ENCODE data around the gene HOXC11.

DNA sequence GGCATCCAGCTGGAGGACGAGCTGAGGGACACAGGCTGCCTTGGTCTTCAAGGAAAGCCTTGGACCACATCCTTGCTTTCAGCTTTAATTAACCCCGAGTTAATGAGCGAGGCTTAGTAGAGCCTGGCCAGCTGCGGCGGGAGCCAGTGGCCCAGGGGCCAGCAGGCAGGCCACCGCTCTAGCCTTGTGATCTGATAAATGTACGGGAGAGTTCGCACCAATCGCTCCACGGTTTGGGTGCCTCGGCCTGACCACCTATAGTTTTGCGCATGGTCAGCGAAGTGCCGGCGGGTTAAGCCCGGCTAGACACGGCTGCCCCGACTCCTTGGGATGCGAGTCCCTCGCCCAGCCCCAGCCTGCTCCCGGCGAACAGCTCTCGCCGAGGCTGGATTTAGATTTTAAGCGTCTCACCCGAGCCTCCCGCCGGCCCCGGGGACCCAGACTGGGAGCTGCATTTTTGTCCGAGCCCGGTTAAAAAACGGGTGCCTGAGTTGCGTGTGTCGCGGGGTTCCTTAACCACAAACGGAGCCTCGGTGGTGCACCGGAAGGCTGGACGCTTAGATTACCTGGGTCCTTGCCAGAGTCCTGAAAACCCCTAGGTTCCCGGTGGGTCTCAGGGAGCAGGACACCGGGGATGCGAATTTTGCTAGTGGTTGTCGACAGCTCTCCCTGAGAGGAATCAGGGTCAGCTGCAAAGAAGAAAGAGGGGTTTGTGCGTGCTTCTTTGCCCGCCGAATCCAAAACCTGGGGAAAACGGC, 21.2 kb upstream of the HOXC11 start:
- no peak for TF ChIP-seq POLR2A (IDR thresholded peaks at IDR 0.05; ENCODE audit: low read depth, low read length)
- TF ChIP-seq CTCF (conservative IDR thresholded peaks at IDR 0.05; ENCODE audit: low read depth, low read length), result no peak
- TF ChIP-seq BHLHE40 (IDR thresholded peaks at IDR 0.05; ENCODE audit: low read depth, low read length), result no peak
- no peak for TF ChIP-seq RFX5 (IDR thresholded peaks at IDR 0.05; ENCODE audit: low read depth, low read length)
- no peak for TF ChIP-seq RCOR1 (IDR thresholded peaks at IDR 0.05; ENCODE audit: insufficient replicate concordance, low read length)
- TF ChIP-seq USF2 (IDR thresholded peaks at IDR 0.05; ENCODE audit: low read depth, low read length), result no peak
- no peak for TF ChIP-seq CEBPB (IDR thresholded peaks at IDR 0.05; ENCODE audit: low read depth, low read length)
- no peak for TF ChIP-seq MAFK (IDR thresholded peaks at IDR 0.05; ENCODE audit: low read depth, low read length)
- no peak for TF ChIP-seq MAZ (IDR thresholded peaks at IDR 0.05; ENCODE audit: borderline replicate concordance, low read depth, low read length)
